GM21529 (cell line): ENCODE data around the gene AUTS2.

Source experiments
- ATAC-seq: cut with Tn5 transposase; IDR thresholded peaks from one replicate; pipeline ENCODE4 v1.9.1; 2021; ENCODE audit not compliant: unreplicated experiment

AUTS2 gene

GRCh38 chr7:70044981-70045380, 446.7 kb downstream of the AUTS2 start:
- no peak for ATAC-seq

- ATAC-seq: no peak
These were observed 449.1 kb downstream of the AUTS2 start for GRCh38 chr7:70047384-70047783.

DNA sequence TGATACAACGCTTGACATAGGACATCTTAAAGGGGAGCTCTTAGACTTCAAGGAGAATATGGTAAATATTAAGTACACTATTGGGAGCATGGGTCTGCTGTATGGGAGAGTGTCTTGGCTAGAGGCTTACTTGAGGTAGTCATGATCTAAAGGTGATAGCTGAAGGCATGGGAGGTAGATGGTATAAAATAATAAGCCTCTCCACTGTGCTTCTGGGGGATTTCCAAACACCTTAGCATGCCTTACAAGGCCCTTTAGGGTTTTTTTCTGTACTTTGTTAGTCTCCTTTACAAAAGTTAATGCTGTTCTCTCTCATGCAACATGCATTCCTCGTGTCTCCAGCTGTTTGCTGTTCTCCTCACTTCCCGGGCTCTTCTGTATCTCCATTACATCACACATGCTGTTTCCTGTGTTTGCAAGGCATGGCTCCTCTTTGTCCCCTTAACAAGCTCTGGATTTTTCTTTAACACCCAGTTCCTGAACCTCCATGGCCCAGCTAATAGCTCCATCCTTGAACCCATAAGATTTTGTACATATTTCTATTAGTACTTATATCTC, 449.7 kb downstream of the AUTS2 start:
- no peak for ATAC-seq

DNA sequence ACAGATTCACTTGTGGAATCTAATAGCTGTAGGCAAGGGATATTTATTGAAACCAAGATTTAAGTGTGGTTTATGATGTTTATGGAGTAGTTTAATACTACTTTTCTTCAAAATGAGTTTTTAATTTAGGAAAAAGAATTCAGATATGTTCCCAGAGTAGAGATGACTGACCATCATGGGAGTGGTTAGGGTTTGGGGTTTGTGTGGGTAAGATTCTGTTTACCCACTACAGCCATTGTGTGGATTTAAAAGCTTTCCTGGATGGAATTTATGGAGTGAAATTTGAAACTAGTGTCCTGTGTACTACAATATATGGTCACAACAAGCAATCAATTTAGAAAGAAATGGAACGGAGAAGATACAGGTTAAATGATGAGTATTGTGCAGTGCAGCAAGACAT, 453.5 kb downstream of the AUTS2 start:
- no peak for ATAC-seq

- no peak for ATAC-seq
These were observed 454.4 kb downstream of the AUTS2 start for GRCh38 chr7:70052691-70053090.

DNA sequence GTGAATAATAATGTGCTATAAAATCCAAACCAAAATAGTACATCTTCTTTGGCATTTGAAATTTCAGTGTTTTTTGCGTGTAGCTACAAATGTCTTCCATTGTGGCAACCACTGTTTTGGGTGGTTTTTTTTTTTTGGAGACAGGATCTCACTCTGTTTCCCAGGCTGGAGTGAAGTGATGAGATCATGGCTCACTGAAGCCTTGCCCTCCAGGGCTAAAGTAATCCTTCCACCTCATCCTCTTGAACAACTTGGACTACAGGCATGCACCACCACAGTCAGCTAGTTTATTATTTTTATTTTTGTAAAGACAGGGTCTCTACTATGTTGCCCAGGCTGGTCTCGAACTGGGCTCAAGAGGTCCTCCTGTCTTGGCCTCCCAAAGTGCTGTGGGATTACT, 455.1 kb downstream of the AUTS2 start:
- no peak for ATAC-seq

GRCh38 chr7:70053989-70054388, 455.7 kb downstream of the AUTS2 start:
- no peak for ATAC-seq

DNA sequence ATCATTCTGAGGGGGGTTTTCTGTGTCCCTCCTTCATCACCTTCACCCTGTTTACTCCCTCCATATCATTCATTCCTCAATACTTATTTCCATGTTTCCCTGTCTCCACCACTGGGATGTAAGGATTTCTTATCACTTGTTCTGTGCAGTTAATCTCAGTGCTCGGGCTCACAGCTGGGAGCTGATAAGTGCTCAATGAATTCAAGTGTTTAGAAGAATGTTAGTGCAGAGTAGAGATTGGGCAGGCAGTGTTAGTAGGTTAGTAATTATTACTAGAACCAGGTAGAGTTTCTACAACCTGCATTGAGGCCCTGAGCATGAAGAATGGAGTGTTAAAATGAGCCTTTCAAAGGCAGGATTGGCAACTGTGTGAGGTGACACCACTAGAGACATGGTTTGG, 458.1 kb downstream of the AUTS2 start:
- ATAC-seq: no peak

DNA sequence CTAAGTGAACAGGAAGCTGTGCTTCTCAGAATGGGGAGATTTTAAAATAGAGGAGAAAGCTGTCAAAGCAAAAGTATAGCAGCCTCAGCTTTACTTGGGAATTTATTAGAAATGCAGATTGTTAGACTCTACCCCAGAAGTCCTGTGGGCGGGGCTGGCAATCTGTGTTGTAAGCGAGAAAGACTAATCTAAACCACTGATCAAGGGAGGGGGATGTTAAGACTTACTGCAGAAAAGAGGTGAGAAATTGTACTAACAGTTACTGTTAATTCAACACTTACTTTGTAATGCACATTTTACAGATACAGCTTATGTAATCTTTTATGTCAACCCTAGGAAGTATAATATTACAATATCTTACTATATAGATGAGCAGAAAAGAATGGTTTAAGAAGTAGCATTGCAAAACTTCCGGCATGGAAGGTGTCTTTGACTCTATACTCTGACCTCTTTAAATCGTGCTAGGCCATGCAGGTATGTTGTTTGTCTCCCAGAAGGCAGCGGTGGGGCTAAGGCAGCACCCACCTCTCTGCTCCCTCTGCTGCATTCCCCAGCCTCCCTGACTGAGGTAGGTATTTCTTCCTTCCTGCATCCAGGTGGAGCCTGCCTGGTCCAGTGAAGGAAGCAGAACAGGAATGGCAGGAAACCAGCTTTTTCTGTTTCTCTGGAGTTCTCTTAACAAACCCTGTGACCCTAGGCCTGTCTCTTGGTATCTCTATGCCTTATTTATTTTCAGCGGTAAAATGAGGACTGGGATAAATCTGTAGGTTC, 462.2 kb downstream of the AUTS2 start:
- no peak for ATAC-seq

DNA sequence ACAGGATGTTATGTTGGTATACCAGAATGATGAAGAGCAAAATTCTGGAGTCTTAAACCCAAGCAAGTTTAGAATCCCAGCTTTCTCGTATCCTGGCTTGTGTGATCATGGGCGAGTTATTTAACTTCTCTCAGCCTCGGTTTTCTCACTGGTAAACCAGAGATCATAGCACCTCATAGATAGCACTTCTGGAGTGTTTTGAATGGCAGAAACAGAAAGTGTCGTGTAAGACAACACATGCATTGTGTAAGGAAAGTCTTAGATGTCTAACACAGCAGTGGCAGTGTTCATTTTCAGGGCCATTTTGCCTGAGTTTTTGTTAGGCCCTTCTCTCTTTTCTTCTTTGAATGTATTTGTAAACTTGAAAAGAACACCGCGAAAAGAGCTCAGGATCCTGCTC, 465.1 kb downstream of the AUTS2 start:
- ATAC-seq: no peak

DNA sequence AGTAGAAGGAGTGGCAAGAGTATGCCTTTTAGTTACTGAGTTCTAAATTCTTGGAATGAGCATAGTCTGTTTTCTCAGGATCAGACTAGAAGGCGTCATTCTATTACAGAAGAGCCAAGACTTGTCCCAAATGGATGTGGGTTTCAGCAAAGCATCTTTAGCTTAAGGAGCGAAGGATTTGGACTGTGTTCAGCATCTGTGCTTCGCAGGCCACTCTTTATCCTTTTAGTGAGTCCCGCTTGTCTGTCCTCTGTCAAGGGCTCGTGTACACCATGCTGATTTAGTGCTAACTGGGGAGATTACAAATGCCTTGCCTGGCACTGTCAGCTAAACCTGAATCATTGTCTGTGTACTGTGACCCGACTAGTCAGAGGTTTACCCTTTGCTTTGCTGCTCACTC, 465.7 kb downstream of the AUTS2 start:
- no peak for ATAC-seq

- ATAC-seq: no peak
These were observed 468.6 kb downstream of the AUTS2 start for GRCh38 chr7:70066844-70067243.

GRCh38 chr7:70068531-70068930, 470.3 kb downstream of the AUTS2 start:
- no peak for ATAC-seq

GRCh38 chr7:70069977-70070376, 471.7 kb downstream of the AUTS2 start:
- ATAC-seq: peak; percentile 44

DNA sequence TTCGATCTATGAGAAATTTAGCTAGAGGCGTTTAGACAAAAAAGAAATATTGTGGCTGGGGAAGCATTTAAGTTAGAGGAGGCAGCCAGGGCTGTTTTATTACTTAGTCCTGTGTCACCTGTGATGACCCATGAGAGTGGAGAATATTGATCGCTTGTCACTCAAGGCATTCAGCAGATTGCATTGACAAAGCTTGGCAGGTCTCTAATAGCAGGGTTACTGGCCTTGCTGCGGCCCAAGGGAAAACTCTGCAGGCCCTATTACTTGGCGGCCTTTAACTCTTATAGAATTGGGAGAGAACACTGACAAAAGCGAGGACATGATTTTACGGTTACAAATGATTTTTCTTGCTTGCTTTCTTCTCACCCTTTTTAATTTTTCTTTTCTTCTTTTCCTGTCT, 473.5 kb downstream of the AUTS2 start:
- ATAC-seq: no peak

DNA sequence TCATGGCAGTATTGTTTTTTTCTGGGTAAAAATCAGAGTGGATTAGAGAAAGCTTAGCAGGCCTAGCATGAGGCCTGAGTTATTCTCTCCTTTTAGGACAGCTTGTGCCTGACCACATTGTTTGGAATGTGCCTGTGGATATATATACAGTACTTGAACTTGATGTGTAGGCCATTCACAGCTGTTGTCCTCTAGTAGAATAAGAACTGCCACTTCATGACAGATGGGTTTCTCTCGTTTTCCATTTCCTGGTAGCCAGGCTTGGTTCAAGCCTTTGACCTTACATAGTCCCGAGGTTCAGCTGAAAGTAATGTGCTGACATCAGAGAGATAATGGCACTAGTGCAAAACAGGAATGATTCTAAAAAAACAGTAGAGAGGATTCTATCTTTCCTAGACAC, 473.9 kb downstream of the AUTS2 start:
- ATAC-seq: no peak

DNA sequence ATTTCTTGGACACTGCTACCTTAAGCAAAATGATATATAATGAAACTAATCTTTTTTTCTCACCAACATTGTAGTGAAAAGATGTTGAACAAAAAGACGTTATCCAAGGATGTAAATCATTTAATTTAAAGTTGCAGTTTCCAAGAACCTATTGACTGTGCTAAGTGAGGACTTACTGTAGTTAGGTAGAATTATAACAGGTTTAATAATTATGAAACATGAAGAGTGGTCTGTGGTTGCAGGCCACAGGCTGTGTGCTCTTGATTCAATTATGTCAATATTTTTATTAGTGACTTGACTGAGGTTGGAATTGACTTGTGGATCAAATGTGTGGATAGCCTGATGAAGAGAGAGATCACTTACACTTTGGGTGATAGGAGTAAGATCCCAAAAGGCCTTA, 478.1 kb downstream of the AUTS2 start:
- ATAC-seq: no peak

GRCh38 chr7:70082099-70082611, 483.9 kb downstream of the AUTS2 start:
- no peak for ATAC-seq

DNA sequence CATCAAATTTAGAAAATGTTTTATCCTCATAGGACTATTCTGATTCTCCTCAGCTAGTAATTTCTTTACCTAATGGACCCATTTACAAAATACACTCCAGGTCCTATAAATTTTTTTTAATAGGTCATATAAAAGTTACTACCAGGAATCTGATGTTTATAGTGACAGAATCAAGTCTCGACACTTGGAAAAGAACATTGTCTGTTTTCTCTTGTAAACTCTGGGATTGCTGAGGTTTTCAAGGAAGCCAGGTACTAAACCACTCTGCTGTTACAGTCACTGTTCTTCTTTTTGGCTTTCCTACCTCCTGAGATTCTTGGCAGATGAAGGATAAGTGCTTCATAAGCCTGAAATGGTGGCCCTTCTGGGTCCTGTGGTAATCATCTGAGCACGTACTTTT, 493.1 kb downstream of the AUTS2 start:
- no peak for ATAC-seq

DNA sequence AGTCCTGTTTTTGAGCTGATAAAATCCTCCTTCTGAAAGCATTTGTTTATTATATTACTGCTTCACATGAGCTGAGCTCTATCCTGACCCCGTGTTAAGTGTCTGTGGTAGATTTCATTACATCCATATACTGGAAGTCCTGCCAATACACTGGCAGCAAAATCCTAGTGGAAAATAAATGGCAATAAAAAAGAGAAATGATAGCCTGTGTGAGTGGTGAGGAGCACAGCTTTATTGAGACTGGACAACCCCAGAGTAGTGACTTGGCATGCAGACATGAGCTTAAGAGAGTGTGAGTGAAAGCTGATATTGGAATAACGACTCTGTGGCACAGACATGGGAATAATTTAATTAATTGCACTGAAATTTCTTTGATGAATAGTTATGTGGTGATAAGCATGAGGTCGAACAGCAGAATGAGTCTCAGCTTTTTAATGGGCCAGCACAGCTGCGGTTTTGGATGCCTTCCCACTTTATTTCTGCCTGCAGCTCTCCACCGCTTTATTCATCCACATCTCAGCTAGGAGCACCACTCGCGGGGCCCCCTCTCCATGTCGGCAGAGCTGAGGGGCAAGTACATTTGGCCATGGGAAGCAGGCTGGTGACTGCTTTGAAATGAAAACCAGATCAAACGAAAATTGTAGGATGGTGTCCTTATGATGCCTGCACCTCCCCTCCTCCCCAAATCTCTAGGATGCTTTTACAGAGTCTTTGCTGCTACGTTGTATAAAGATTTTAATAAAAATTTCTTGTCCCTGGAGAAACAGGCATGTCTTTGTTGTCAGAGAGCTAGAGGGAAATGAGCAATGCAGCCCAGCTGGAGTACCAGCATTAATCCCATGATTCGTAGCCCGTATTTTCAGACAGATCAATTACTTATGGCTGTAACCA, 494.3 kb downstream of the AUTS2 start:
- no peak for ATAC-seq

DNA sequence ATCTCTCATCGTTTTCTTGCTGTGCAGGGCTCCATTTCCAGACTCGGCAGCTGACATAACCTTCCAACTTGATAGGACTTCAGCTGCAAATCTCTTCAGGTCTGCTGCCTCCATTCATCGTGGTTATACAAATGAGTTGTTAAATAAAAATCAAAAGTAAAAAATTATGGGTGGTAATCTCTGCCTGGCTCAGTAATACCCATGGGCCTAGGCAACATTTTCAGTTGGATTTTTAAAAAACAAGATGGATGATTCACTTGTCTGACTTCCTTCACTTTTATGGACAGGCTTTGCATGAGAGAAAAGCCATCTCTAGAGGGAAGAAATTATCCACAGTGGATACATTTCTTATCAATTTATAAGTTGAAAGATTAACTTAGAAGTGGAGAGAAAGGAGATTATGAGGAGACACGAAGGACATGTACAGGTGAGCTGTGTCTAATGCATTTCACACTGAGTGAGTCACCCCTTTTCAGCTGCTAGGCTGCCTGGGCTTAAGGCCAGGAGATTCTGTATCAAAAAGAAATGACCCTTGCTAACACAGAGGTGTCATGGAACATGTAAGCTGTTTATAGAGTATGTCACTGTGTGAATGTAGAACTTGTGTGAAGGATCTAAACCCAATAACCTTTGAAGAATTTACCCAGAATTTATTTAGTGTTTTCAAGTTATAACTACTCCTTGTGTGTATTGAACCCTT, 495.1 kb downstream of the AUTS2 start:
- ATAC-seq: no peak
